Measurements from ENCODE around the gene PLA2G2F.

Gene PLA2G2F

GRCh38 chr1:20167126-20167525 is 28.0 kb downstream of the PLA2G2F start:
- H3K4me3 ChIP-seq (ENCODE audit: low read depth in 1 of 2, low read length in 2 of 2): no peak overlapping the region
- H3K9me3 ChIP-seq (ENCODE audit: control insufficient read depth in 1 of 2, low read length in 2 of 2): peaks cover 0 to 13% of the 10 kb centered on the region in 2 donors
- H3K27me3 ChIP-seq (ENCODE audit: control insufficient read depth in 1 of 2, insufficient read depth in 2 of 2, low read length in 2 of 2): peaks cover 7 to 12% of the 10 kb centered on the region in 2 donors
- H3K27ac ChIP-seq (ENCODE audit: low read depth, low read length): no peak overlapping the region
- H3K36me3 ChIP-seq (ENCODE audit: control insufficient read depth in 1 of 2, insufficient read depth in 2 of 2, low read length in 2 of 2): no peaks in the 10 kb centered on the region
- H3K4me1 ChIP-seq (ENCODE audit: control insufficient read depth in 1 of 2, insufficient read depth in 2 of 2, low read length in 2 of 2): peaks cover 3 to 4% of the 10 kb centered on the region in 2 donors
- H3K9ac ChIP-seq (ENCODE audit: low read depth in 1 of 2, low read length in 2 of 2): no peak overlapping the region

- no peak overlapping the region for H3K27ac ChIP-seq (ENCODE audit: low read depth, low read length)
- no peaks in the 10 kb centered on the region for H3K36me3 ChIP-seq (ENCODE audit: control insufficient read depth in 1 of 2, insufficient read depth in 2 of 2, low read length in 2 of 2)
- no peak overlapping the region for H3K4me3 ChIP-seq (ENCODE audit: low read depth in 1 of 2, low read length in 2 of 2)
- peaks cover 3 to 4% of the 10 kb centered on the region in 2 donors for H3K4me1 ChIP-seq (ENCODE audit: control insufficient read depth in 1 of 2, insufficient read depth in 2 of 2, low read length in 2 of 2)
- peaks cover 0 to 7% of the 10 kb centered on the region in 2 donors for H3K9me3 ChIP-seq (ENCODE audit: control insufficient read depth in 1 of 2, low read length in 2 of 2)
- no peak overlapping the region for H3K9ac ChIP-seq (ENCODE audit: low read depth in 1 of 2, low read length in 2 of 2)
- peaks cover 7 to 12% of the 10 kb centered on the region in 2 donors for H3K27me3 ChIP-seq (ENCODE audit: control insufficient read depth in 1 of 2, insufficient read depth in 2 of 2, low read length in 2 of 2)
Measured at GRCh38 chr1:20168564-20169491, 29.7 kb downstream of the PLA2G2F start.

GRCh38 chr1:20169932-20170331 is 30.8 kb downstream of the PLA2G2F start:
- Histone ChIP-seq H3K36me3 (ENCODE audit: control insufficient read depth in 1 of 2, insufficient read depth in 2 of 2, low read length in 2 of 2) (no peaks in the 10 kb centered on the region), H3K4me3 (ENCODE audit: low read depth in 1 of 2, low read length in 2 of 2) (no peak overlapping the region), H3K4me1 (ENCODE audit: control insufficient read depth in 1 of 2, insufficient read depth in 2 of 2, low read length in 2 of 2) (peaks cover 3 to 4% of the 10 kb centered on the region in 2 donors), H3K9me3 (ENCODE audit: control insufficient read depth in 1 of 2, low read length in 2 of 2) (peaks cover 0 to 5% of the 10 kb centered on the region in 2 donors), H3K9ac (ENCODE audit: low read depth in 1 of 2, low read length in 2 of 2) (no peak overlapping the region), H3K27me3 (ENCODE audit: control insufficient read depth in 1 of 2, insufficient read depth in 2 of 2, low read length in 2 of 2) (peaks cover 7 to 12% of the 10 kb centered on the region in 2 donors), H3K27ac (ENCODE audit: low read depth, low read length) (no peak overlapping the region)

DNA sequence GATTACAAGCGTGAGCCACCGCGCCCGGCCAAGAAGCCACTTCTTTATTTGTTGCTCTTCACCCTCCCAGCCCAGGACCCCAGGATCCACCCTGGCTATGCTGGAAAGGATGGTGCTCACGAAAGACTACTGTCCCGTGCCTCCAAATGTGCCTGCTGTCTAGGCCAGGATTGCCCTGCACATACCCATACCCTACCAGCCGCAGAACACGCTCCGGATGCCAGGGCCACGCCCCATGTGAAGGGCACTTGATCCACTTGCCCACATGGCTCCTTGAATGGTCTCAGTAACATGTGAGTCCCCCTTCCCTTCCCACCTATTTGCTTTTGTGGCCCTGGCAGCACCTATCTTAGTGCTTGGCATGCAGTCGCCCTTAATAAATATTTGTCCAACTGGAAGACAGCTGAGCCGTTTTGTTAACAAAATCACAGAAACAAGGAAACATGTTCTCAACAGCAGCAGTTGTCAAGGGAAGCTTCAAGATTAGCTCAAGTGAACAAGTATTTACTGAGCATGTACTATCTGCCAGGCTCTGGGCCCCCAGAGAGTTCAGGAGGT is 33.0 kb downstream of the PLA2G2F start:
- Histone ChIP-seq H3K27me3 (ENCODE audit: control insufficient read depth in 1 of 2, insufficient read depth in 2 of 2, low read length in 2 of 2) (peaks cover 0 to 6% of the 10 kb centered on the region in 2 donors), H3K4me3 (ENCODE audit: low read depth in 1 of 2, low read length in 2 of 2) (no peak overlapping the region), H3K9me3 (ENCODE audit: control insufficient read depth in 1 of 2, low read length in 2 of 2) (no peaks in the 10 kb centered on the region), H3K36me3 (ENCODE audit: control insufficient read depth in 1 of 2, insufficient read depth in 2 of 2, low read length in 2 of 2) (no peaks in the 10 kb centered on the region), H3K9ac (ENCODE audit: low read depth in 1 of 2, low read length in 2 of 2) (no peak overlapping the region), H3K4me1 (ENCODE audit: control insufficient read depth in 1 of 2, insufficient read depth in 2 of 2, low read length in 2 of 2) (peaks cover 0 to 11% of the 10 kb centered on the region in 2 donors), H3K27ac (ENCODE audit: low read depth, low read length) (no peak overlapping the region)

DNA sequence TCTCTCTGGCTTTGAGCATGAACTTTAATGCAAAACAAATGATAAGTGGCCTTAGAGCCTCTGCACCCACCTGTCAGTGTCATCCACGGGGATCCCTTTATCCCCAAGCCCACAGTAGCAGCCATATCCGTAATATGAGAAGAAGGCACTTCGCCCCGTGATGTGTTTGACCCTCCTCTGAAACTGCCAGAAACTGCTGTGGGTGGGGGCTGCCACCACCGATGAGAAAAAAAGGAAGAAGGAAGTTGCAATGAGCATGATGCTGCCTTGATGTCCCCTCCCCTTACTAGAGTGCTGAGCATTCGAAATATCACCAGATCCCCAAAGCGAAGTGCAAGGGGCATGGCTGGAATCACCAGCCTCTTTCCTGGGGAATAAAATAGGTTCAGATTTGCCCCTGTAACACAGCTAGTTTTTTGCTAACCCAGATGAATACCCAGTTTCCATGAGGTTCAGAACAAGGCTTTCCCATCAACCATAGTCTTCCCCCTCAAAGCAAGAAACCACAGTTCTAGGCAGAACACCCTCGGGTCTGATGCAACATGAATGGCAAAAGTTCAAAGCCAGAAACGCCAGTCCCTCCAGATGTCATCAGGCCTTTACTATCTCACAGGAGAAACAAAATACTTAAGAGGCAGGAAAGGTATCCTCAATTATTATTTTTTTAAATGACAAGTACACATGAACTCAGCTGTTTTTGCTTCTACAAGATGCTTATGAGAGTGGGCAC is 36.0 kb downstream of the PLA2G2F start:
- no peak overlapping the region for H3K4me3 ChIP-seq (ENCODE audit: low read depth in 1 of 2, low read length in 2 of 2)
- H3K4me1 ChIP-seq (ENCODE audit: control insufficient read depth in 1 of 2, insufficient read depth in 2 of 2, low read length in 2 of 2): peaks cover 0 to 17% of the 10 kb centered on the region in 2 donors
- H3K27me3 ChIP-seq (ENCODE audit: control insufficient read depth in 1 of 2, insufficient read depth in 2 of 2, low read length in 2 of 2): no peaks in the 10 kb centered on the region
- no peaks in the 10 kb centered on the region for H3K36me3 ChIP-seq (ENCODE audit: control insufficient read depth in 1 of 2, insufficient read depth in 2 of 2, low read length in 2 of 2)
- H3K9ac ChIP-seq (ENCODE audit: low read depth in 1 of 2, low read length in 2 of 2): no peak overlapping the region
- H3K9me3 ChIP-seq (ENCODE audit: control insufficient read depth in 1 of 2, low read length in 2 of 2): no peaks in the 10 kb centered on the region
- H3K27ac ChIP-seq (ENCODE audit: low read depth, low read length): no peak overlapping the region

GRCh38 chr1:20178634-20179370 is 39.7 kb downstream of the PLA2G2F start:
- Histone ChIP-seq H3K9me3 (ENCODE audit: control insufficient read depth in 1 of 2, low read length in 2 of 2) (no peaks in the 10 kb centered on the region), H3K36me3 (ENCODE audit: control insufficient read depth in 1 of 2, insufficient read depth in 2 of 2, low read length in 2 of 2) (no peaks in the 10 kb centered on the region), H3K4me3 (ENCODE audit: low read depth in 1 of 2, low read length in 2 of 2) (no peak overlapping the region), H3K9ac (ENCODE audit: low read depth in 1 of 2, low read length in 2 of 2) (no peak overlapping the region), H3K4me1 (ENCODE audit: control insufficient read depth in 1 of 2, insufficient read depth in 2 of 2, low read length in 2 of 2) (peaks cover 5 to 18% of the 10 kb centered on the region in 2 donors), H3K27ac (ENCODE audit: low read depth, low read length) (no peak overlapping the region), H3K27me3 (ENCODE audit: control insufficient read depth in 1 of 2, insufficient read depth in 2 of 2, low read length in 2 of 2) (no peaks in the 10 kb centered on the region)

- H3K9ac ChIP-seq (ENCODE audit: low read depth in 1 of 2, low read length in 2 of 2): no peak overlapping the region
- H3K27me3 ChIP-seq (ENCODE audit: control insufficient read depth in 1 of 2, insufficient read depth in 2 of 2, low read length in 2 of 2): no peaks in the 10 kb centered on the region
- H3K4me3 ChIP-seq (ENCODE audit: low read depth in 1 of 2, low read length in 2 of 2): no peak overlapping the region
- no peaks in the 10 kb centered on the region for H3K9me3 ChIP-seq (ENCODE audit: control insufficient read depth in 1 of 2, low read length in 2 of 2)
- H3K27ac ChIP-seq (ENCODE audit: low read depth, low read length): no peak overlapping the region
- no peaks in the 10 kb centered on the region for H3K36me3 ChIP-seq (ENCODE audit: control insufficient read depth in 1 of 2, insufficient read depth in 2 of 2, low read length in 2 of 2)
- peaks cover 5 to 18% of the 10 kb centered on the region in 2 donors for H3K4me1 ChIP-seq (ENCODE audit: control insufficient read depth in 1 of 2, insufficient read depth in 2 of 2, low read length in 2 of 2)
Measured at GRCh38 chr1:20179371-20180128, 40.4 kb downstream of the PLA2G2F start.

GRCh38 chr1:20180129-20180843 is 41.2 kb downstream of the PLA2G2F start:
- no peak overlapping the region for H3K9ac ChIP-seq (ENCODE audit: low read depth in 1 of 2, low read length in 2 of 2)
- H3K27me3 ChIP-seq (ENCODE audit: control insufficient read depth in 1 of 2, insufficient read depth in 2 of 2, low read length in 2 of 2): no peaks in the 10 kb centered on the region
- no peaks in the 10 kb centered on the region for H3K9me3 ChIP-seq (ENCODE audit: control insufficient read depth in 1 of 2, low read length in 2 of 2)
- H3K36me3 ChIP-seq (ENCODE audit: control insufficient read depth in 1 of 2, insufficient read depth in 2 of 2, low read length in 2 of 2): no peaks in the 10 kb centered on the region
- no peak overlapping the region for H3K27ac ChIP-seq (ENCODE audit: low read depth, low read length)
- H3K4me1 ChIP-seq (ENCODE audit: control insufficient read depth in 1 of 2, insufficient read depth in 2 of 2, low read length in 2 of 2): peaks cover 5 to 18% of the 10 kb centered on the region in 2 donors
- no peak overlapping the region for H3K4me3 ChIP-seq (ENCODE audit: low read depth in 1 of 2, low read length in 2 of 2)

- no peaks in the 10 kb centered on the region for H3K27me3 ChIP-seq (ENCODE audit: control insufficient read depth in 1 of 2, insufficient read depth in 2 of 2, low read length in 2 of 2)
- H3K4me3 ChIP-seq (ENCODE audit: low read depth in 1 of 2, low read length in 2 of 2): no peak overlapping the region
- H3K36me3 ChIP-seq (ENCODE audit: control insufficient read depth in 1 of 2, insufficient read depth in 2 of 2, low read length in 2 of 2): no peaks in the 10 kb centered on the region
- no peak overlapping the region for H3K27ac ChIP-seq (ENCODE audit: low read depth, low read length)
- H3K4me1 ChIP-seq (ENCODE audit: control insufficient read depth in 1 of 2, insufficient read depth in 2 of 2, low read length in 2 of 2): peaks cover 5 to 18% of the 10 kb centered on the region in 2 donors
- H3K9me3 ChIP-seq (ENCODE audit: control insufficient read depth in 1 of 2, low read length in 2 of 2): no peaks in the 10 kb centered on the region
- no peak overlapping the region for H3K9ac ChIP-seq (ENCODE audit: low read depth in 1 of 2, low read length in 2 of 2)
Measured at GRCh38 chr1:20180844-20181207, 41.7 kb downstream of the PLA2G2F start.
